Breast epithelium (tissue), 3 donors: Measurements from ENCODE around the gene NPBWR2.

Experiments
- POLR2A ChIP-seq: fragments of 450-650 bp; IDR thresholded peaks from one replicate; pipeline ENCODE4 v1.6.1; 2016; ENCODE audit warnings: antibody characterized with exemption, mild to moderate bottlenecking, moderate library complexity
- TF ChIP-seq, protein P1 (sequence below), 3 donors: fragments of 450-650 bp; IDR thresholded peaks; one replicate each; pipeline ENCODE4 v1.5.1; 2016 to 2017; ENCODE audit warnings: antibody characterized with exemption in 3 of 3, mild to moderate bottlenecking in 3 of 3, moderate library complexity in 3 of 3

DNA sequence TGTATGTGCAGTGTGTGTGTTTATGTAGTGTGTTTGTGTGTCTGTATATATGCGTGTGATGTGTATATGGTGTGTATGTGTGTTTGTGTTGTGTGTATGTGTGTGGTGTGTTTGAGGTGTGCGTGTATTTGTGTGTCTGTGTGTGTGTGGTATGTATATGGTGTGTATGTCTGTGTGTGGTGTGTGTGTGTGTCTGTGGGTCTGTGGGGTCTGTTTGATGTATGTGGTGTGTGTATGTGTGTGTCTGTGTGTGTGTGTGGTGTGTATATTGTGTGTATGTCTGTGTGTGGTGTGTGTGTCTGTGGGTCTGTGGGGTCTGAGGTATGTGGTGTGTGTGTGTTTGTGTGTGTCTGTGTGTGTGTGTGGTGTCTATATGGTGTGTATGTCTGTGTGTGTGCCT is 46.0 kb upstream of the NPBWR2 start:
- TF ChIP-seq, protein P1, sequence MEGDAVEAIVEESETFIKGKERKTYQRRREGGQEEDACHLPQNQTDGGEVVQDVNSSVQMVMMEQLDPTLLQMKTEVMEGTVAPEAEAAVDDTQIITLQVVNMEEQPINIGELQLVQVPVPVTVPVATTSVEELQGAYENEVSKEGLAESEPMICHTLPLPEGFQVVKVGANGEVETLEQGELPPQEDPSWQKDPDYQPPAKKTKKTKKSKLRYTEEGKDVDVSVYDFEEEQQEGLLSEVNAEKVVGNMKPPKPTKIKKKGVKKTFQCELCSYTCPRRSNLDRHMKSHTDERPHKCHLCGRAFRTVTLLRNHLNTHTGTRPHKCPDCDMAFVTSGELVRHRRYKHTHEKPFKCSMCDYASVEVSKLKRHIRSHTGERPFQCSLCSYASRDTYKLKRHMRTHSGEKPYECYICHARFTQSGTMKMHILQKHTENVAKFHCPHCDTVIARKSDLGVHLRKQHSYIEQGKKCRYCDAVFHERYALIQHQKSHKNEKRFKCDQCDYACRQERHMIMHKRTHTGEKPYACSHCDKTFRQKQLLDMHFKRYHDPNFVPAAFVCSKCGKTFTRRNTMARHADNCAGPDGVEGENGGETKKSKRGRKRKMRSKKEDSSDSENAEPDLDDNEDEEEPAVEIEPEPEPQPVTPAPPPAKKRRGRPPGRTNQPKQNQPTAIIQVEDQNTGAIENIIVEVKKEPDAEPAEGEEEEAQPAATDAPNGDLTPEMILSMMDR (IDR thresholded peaks at IDR 0.05), result no peak
- no peak for TF ChIP-seq POLR2A
